SW 1271 (cell line): ENCODE data around the gene PAN3.
"Not testable (repeated sequence)": the region's sequence is repeated elsewhere in the genome, so short reads cannot be mapped to it uniquely, and the experiment has no call there.

Source experiments
- DNase-seq, 2 experiments: peaks; one replicate each; lab custom pipeline; 2025; lab: John Stamatoyannopoulos, UW

Gene PAN3

GRCh38 chr13:28136916-28137315 lies 1.4 kb upstream of the PAN3 start:
- DNase-seq: no peak

- no peak for DNase-seq
Measured at GRCh38 chr13:28137596-28137995, 749 bp upstream of the PAN3 start.

- DNase-seq: peak; percentile 76 to 85
Measured at GRCh38 chr13:28138756-28139470, 568 bp downstream of the PAN3 start.

- no peak for DNase-seq
Measured at GRCh38 chr13:28140433-28141125, 2.2 kb downstream of the PAN3 start.

- not testable (repeated sequence) for DNase-seq
Measured at GRCh38 chr13:28141542-28141941, 3.2 kb downstream of the PAN3 start.

- no peak for DNase-seq
Measured at GRCh38 chr13:28145049-28145448, 6.7 kb downstream of the PAN3 start.

- no peak for DNase-seq
Measured at GRCh38 chr13:28147495-28147894, 9.2 kb downstream of the PAN3 start.

- DNase-seq: no peak
Measured at GRCh38 chr13:28159057-28159456, 20.7 kb downstream of the PAN3 start.

- DNase-seq: no peak
Measured at GRCh38 chr13:28161370-28161769, 23.0 kb downstream of the PAN3 start.

- DNase-seq: no peak
Measured at GRCh38 chr13:28163587-28163986, 25.2 kb downstream of the PAN3 start.

- no peak for DNase-seq
Measured at GRCh38 chr13:28166257-28166656, 27.9 kb downstream of the PAN3 start.

- DNase-seq: no peak
Measured at GRCh38 chr13:28171266-28171665, 32.9 kb downstream of the PAN3 start.

- no peak for DNase-seq
Measured at GRCh38 chr13:28172947-28173346, 34.6 kb downstream of the PAN3 start.

GRCh38 chr13:28173793-28174192 lies 35.4 kb downstream of the PAN3 start:
- no peak for DNase-seq

GRCh38 chr13:28177327-28177726 lies 39.0 kb downstream of the PAN3 start:
- DNase-seq: no peak

- DNase-seq: no peak
Measured at GRCh38 chr13:28177877-28178276, 39.5 kb downstream of the PAN3 start.

- DNase-seq: no peak
Measured at GRCh38 chr13:28179974-28180373, 41.6 kb downstream of the PAN3 start.

GRCh38 chr13:28181413-28181812 lies 43.1 kb downstream of the PAN3 start:
- peak; percentile 59 to 83 for DNase-seq

GRCh38 chr13:28185256-28185655 lies 46.9 kb downstream of the PAN3 start:
- no peak for DNase-seq

- DNase-seq: no peak
Measured at GRCh38 chr13:28199089-28199488, 60.7 kb downstream of the PAN3 start.

GRCh38 chr13:28204043-28204442 lies 65.7 kb downstream of the PAN3 start:
- DNase-seq: no peak

- DNase-seq: no peak
Measured at GRCh38 chr13:28204690-28205443, 66.5 kb downstream of the PAN3 start.

GRCh38 chr13:28218679-28219078 lies 80.3 kb downstream of the PAN3 start:
- DNase-seq: no peak
